GM06990 (cell line): Measurements from ENCODE around the gene FNDC3B.

Source experiments
- DNase-seq: peaks from one replicate; pipeline ENCODE4 v3.0.0-alpha.2; 2011; ENCODE audit not compliant: insufficient read length; ENCODE audit errors: extremely low read depth
- H3K27me3 ChIP-seq: replicated peaks from 2 replicates; pipeline ENCODE4 v1.6.0; 2011; ENCODE audit warnings: low read length; ENCODE audit not compliant: control insufficient read depth, insufficient read depth
- H3K36me3 ChIP-seq: 2 replicates; pipeline ENCODE4 v1.5.1; 2011; ENCODE audit warnings: low read length; ENCODE audit not compliant: control insufficient read depth, insufficient read depth
- H3K4me3 ChIP-seq: replicated peaks from 2 replicates; pipeline ENCODE4 v1.5.1; 2011; ENCODE audit warnings: low read depth, mild to moderate bottlenecking, control low read depth, low read length
- TF ChIP-seq, protein P1 (sequence below): IDR thresholded peaks from 2 replicates; pipeline ENCODE4 v1.5.1; 2011; ENCODE audit warnings: low read length, control low read depth, mild to moderate bottlenecking, inconsistent platforms; ENCODE audit not compliant: insufficient read depth, poor library complexity, severe bottlenecking

FNDC3B gene

DNA sequence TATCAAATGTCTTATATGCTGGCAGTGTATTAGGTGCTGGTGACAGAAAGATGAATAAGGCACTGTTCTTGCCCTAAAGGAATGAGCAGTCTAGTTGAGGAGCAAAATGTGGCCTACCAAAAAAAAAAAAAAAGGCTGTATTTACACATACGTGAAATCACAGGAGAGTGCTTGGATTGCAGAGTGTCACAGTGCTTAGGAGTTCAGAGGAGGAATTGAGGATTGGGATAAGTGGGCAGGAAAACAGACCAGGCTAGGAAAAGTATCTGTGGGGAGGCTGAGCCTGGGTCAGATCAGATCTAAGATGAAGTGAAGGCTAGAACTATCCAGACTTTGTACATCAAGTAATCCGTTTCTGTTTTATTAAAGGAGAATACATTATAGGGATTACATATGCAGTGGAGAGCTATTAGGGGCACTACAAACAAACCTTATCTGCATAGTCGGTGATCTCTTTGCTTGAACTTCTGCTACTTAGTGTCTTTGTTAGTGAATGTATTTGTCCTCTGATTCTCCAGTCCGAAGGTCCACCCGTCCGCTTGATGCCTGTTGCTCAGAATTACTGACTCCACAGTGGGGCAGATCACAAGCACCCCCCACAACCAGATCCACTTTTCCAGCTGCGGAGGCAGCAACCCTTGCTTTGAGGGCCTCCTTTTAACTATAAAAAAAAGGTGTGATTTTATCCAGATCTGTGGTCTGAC, 80.0 kb downstream of the FNDC3B start:
- no peak for DNase-seq
- H3K36me3 ChIP-seq: no peaks in the 10 kb centered on the region; the same call in none of the 2 replicates
- H3K27me3 ChIP-seq: no peaks in the 10 kb centered on the region

DNA sequence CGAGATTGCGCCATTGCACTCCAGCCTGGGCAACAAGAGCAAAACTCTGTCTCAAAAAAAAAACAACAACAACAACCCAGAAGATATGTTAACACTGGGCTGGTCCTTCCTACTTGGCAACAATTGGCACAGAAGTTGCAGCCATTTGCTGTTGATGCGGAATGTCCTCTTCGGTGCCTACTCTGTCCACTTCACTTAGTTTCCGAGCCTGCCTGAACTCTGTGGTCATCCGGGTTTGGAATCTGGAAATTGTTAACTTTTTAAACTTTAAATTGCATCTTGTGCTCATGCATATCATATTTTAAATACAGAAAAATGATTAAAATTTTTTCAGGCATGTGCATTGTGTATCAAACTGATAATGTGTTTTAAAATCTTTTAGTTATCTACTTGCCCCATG, 81.5 kb downstream of the FNDC3B start:
- Histone ChIP-seq H3K27me3 (no peaks in the 10 kb centered on the region), H3K4me3 (no peak overlapping the region), H3K36me3 (no peaks in the 10 kb centered on the region; the same call in 1 of the 2 replicates)
- no peak for DNase-seq
- TF ChIP-seq, protein P1, sequence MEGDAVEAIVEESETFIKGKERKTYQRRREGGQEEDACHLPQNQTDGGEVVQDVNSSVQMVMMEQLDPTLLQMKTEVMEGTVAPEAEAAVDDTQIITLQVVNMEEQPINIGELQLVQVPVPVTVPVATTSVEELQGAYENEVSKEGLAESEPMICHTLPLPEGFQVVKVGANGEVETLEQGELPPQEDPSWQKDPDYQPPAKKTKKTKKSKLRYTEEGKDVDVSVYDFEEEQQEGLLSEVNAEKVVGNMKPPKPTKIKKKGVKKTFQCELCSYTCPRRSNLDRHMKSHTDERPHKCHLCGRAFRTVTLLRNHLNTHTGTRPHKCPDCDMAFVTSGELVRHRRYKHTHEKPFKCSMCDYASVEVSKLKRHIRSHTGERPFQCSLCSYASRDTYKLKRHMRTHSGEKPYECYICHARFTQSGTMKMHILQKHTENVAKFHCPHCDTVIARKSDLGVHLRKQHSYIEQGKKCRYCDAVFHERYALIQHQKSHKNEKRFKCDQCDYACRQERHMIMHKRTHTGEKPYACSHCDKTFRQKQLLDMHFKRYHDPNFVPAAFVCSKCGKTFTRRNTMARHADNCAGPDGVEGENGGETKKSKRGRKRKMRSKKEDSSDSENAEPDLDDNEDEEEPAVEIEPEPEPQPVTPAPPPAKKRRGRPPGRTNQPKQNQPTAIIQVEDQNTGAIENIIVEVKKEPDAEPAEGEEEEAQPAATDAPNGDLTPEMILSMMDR: no peak

More for the DNA sequence above, 80.0 kb downstream of the FNDC3B start:
- TF ChIP-seq, protein P1: no peak
- H3K4me3 ChIP-seq: no peak overlapping the region

DNA sequence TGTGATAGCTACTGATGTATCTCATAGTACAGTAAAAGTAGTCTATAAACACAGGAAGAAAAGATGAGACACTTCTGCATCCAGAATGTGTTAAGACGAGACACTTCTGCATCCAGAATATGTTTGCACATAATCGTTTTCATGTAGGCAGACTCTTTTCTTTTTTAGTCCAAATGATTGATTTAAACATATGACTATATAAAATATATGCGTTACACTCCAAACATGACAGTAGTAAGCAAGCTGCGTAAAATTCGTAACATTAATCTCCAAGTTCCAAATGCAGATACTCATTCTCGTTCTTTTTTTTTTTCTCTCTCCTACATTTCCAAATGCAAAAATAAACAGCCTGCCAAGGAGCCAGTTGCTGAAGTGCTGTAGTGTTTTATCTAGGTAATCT, 82.6 kb downstream of the FNDC3B start:
- Histone ChIP-seq H3K27me3 (no peaks in the 10 kb centered on the region), H3K4me3 (no peak overlapping the region), H3K36me3 (no peaks in the 10 kb centered on the region; the same call in 1 of the 2 replicates)
- TF ChIP-seq, protein P1: no peak
- no peak for DNase-seq

DNA sequence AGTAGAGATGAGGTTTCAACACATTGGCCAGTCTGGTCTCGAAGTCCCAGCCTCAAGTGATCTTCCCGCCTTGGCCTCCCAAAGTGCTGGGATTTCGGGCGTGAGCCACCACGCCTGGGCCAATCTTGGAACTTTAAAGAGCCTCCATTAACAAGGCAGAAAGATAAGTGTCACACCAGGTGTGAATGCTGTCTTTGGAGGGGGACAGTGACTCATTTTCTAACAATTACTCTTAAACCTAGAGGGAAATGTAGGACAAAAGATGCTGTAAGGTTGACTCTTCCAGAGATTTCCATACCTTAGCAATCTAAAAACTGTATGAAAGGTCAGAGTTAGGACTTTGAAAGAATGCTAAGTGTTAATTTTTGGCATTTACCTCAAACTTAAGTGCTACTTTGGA, 84.9 kb downstream of the FNDC3B start:
- Histone ChIP-seq H3K27me3 (no peaks in the 10 kb centered on the region), H3K4me3 (no peak overlapping the region), H3K36me3 (no peaks in the 10 kb centered on the region)
- DNase-seq: no peak
- TF ChIP-seq, protein P1: no peak

- no peaks in the 10 kb centered on the region for H3K36me3 ChIP-seq
- no peak overlapping the region for H3K4me3 ChIP-seq
- no peak for DNase-seq
- TF ChIP-seq, protein P1: no peak
- no peaks in the 10 kb centered on the region for H3K27me3 ChIP-seq
Observed at GRCh38 chr3:172125053-172125452, 85.7 kb downstream of the FNDC3B start.

DNA sequence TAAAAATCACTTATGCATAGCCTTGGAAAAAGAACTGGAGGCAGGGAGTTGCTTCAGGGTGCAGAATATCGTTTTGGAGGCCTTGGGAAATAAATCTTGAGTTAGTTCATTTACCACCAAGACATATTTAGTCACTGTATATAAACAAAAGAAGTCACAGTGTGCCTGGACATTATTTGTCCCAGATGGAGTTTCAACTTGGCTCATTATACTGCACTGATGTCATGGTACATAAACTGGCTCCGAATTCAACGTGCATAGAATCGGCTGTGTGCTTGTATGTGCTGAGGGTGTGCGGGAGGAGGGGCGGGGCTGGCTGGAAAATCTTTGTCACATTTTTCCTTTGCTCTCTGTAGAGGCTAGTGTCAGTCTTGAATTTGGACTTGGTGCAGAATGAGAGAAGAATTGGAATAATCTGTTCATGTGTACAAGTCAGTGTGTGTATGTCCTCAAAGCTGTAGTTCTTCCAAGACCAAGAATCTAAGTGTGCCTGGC, 86.6 kb downstream of the FNDC3B start:
- Histone ChIP-seq H3K36me3 (no peaks in the 10 kb centered on the region), H3K4me3 (no peak overlapping the region), H3K27me3 (no peaks in the 10 kb centered on the region)
- no peak for DNase-seq
- TF ChIP-seq, protein P1: no peak
